ENCODE data around the gene SOX13.
A peak's percentile ranks its signal among the peaks of the same experiment; 100 is the strongest.

SOX13 gene

DNA sequence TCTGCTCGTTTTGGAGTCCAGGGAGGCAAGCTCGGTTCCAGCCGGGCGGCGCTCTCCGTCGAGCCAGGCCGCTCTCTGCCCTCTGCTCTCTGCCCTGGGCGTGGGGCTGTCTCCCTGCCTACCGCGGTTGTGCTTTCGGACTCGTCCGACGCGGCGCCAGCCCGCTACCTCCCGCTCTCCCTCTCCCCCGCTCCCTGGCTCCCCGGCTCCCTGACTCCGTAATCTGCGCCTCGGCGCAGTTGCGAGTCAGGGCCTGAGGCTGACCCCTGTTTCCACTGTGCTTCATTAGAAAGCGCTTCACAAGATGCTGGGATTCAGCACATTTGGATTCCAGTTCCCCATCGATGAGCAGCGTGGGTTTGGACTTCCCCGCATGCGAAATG lies 2.2 kb downstream of the SOX13 start:
- TF ChIP-seq, protein P1, sequence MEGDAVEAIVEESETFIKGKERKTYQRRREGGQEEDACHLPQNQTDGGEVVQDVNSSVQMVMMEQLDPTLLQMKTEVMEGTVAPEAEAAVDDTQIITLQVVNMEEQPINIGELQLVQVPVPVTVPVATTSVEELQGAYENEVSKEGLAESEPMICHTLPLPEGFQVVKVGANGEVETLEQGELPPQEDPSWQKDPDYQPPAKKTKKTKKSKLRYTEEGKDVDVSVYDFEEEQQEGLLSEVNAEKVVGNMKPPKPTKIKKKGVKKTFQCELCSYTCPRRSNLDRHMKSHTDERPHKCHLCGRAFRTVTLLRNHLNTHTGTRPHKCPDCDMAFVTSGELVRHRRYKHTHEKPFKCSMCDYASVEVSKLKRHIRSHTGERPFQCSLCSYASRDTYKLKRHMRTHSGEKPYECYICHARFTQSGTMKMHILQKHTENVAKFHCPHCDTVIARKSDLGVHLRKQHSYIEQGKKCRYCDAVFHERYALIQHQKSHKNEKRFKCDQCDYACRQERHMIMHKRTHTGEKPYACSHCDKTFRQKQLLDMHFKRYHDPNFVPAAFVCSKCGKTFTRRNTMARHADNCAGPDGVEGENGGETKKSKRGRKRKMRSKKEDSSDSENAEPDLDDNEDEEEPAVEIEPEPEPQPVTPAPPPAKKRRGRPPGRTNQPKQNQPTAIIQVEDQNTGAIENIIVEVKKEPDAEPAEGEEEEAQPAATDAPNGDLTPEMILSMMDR (IDR thresholded peaks at IDR 0.05), result no peak
- Mint-ChIP-seq H3K27me3 (ENCODE audit: low read depth, poor library complexity) (peaks cover 11% of the 10 kb centered on the region), H3K4me3 (peak overlapping the region; percentile 98), H3K36me3 (ENCODE audit: low read depth) (no peaks in the 10 kb centered on the region), H3K4me1 (peaks cover 55% of the 10 kb centered on the region), H3K27ac (peak overlapping the region; percentile 93), H3K9me3 (no peaks in the 10 kb centered on the region)
- peak; percentile 59 for DNase-seq

DNA sequence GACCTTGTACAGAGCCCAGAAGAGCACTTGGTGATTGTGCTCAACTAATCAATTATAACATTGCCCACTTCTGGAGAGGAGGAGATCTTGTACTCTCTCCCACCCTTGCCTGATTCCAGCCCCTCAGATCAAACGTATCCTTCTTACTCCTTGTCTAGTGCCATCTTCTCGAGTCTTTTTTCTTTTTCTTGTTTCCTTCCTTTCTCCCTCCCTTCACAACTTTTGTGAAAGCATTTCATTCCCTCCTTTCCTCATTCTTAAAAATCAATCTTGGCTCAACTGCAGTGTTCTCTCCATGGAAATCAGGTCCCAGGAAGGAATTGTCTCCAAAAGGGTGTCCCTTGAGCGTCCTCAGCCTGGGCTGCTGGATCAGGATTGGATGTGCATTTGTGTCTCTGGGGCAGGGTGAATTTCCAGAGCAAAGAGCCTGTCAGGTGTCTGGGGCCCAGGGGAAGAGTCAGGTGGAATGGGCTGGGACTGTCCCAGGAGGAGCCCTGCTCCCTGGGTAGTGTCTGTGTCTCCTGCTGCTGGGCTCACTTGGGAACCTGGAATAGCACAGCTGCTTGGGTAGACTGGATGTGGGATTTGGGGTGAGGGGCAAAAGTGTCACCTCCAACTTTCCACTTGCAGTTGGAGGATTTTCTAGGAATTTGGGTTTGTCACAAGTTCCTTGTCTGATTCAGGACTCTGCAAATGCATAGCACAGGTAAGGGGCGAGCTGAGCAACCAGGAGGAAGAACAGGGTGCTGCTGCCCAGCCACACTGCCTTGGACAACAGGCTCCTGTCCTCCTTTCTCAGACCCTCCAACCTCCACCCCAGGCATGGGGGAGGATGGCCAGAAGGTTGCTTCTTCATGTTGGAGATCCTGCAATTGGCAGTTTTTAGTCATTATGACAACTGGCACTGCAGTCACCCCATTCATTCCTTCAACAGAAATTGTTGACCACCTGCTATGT lies 3.3 kb downstream of the SOX13 start:
- Mint-ChIP-seq H3K27ac (peak overlapping the region; percentile 1), H3K36me3 (ENCODE audit: low read depth) (no peaks in the 10 kb centered on the region), H3K4me3 (peak overlapping the region; percentile 98), H3K27me3 (ENCODE audit: low read depth, poor library complexity) (peaks cover 10% of the 10 kb centered on the region), H3K9me3 (no peaks in the 10 kb centered on the region), H3K4me1 (peaks cover 65% of the 10 kb centered on the region)
- TF ChIP-seq, protein P1 (IDR thresholded peaks at IDR 0.05), result no peak
- DNase-seq, result no peak

DNA sequence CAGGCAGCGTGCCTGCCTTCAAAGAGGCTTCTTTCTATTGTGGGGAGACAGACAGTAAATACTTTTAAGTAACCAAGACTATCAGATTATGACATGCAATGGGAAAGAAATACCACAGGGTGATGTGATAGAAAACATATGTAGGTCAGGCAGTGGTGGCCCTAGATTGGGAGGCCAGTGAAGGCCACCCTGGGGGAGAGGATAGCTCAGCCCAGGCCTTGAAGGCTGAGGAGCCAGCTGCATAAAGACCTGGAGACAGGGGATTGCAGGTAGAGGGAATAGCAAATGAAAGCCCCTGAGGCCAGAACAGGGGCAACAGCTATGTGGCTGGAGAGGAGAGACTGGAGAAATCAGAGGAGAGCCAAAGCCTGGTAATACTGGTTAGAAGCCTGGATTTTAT lies 4.0 kb downstream of the SOX13 start:
- Mint-ChIP-seq H3K4me1 (peaks cover 72% of the 10 kb centered on the region), H3K27me3 (ENCODE audit: low read depth, poor library complexity) (peaks cover 4% of the 10 kb centered on the region), H3K27ac (peak overlapping the region; percentile 99), H3K9me3 (no peaks in the 10 kb centered on the region), H3K4me3 (peak overlapping the region; percentile 56), H3K36me3 (ENCODE audit: low read depth) (no peaks in the 10 kb centered on the region)
- no peak for DNase-seq
- TF ChIP-seq, protein P1 (IDR thresholded peaks at IDR 0.05), result no peak

DNA sequence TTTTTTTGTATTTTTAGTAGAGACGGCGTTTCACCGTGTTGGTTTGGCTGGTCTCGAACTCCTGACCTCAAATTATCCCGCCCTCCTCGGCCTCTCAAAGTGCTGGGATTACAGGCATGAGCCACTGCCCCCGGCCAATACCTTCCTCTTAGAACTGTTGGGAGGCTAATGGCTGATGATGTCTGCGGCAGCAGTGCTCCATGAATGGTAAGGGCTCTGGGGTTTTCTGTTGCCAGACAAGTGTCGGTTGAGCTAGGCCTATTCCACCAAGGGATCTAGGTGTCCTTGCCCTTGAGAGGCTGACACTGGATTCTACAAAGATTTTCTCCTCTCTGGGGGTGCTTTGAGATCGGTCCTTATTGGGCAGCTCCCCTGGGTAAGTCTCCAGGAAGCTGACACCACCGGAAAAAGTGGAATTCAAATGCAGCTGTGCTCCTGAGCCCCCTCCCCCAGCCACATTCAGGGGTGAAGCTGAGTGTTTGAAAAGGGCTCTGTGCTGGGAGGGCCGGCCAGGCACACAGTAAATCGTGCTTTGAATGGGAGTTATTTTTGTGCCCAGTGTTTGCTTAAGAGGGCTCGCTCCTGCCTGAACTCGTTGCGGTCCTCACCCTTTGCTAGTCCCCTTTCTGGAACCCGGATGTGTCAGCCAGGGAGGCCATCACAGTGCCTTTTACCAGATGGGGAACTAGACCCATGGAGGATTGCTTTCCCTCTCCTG lies 5.2 kb downstream of the SOX13 start:
- no peaks in the 10 kb centered on the region for H3K36me3 Mint-ChIP-seq (ENCODE audit: low read depth)
- peaks cover 79% of the 10 kb centered on the region for H3K4me1 Mint-ChIP-seq
- TF ChIP-seq, protein P1 (IDR thresholded peaks at IDR 0.05), result no peak
- H3K27me3 Mint-ChIP-seq (ENCODE audit: low read depth, poor library complexity), result no peaks in the 10 kb centered on the region
- H3K9me3 Mint-ChIP-seq, result no peaks in the 10 kb centered on the region
- peak; percentile 61 for DNase-seq
- H3K4me3 Mint-ChIP-seq, result peak overlapping the region; percentile 69
- peak overlapping the region; percentile 99 for H3K27ac Mint-ChIP-seq

DNA sequence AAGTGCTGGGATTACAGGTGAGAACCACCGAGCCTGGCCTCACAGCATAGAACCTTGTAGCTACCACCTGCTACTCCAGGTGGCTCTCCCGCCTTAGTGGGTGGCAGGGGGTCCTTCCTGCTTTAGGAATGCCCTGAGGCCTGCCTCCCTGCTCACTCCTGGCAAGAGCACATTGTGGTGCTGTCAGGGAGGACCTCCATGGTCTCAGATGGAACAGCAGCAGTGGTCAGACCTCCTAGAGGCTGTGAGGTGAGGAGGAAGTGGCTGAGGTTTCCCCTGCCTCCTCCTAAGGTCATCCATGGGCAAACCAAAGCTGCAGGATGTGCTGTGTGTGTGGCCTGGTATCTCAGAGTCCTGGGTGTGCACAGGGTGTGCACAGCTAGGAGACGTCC lies 6.7 kb downstream of the SOX13 start:
- TF ChIP-seq, protein P1 (IDR thresholded peaks at IDR 0.05), result no peak
- Mint-ChIP-seq H3K9me3 (no peaks in the 10 kb centered on the region), H3K4me3 (peak overlapping the region; percentile 61), H3K36me3 (ENCODE audit: low read depth) (peaks cover under 1% of the 10 kb centered on the region), H3K27ac (peak overlapping the region; percentile 89), H3K4me1 (peaks cover 94% of the 10 kb centered on the region), H3K27me3 (ENCODE audit: low read depth, poor library complexity) (no peaks in the 10 kb centered on the region)
- DNase-seq, result no peak
